OCI-LY3 (cell line): ENCODE measurements around the gene ROBO1.

ENCODE experiments used
- CTCF ChIP-seq: fragments of 200-600, 300-600 bp; sonication (generic); IDR thresholded peaks from 2 replicates; pipeline ENCODE4 v1.5.1; 2014; ENCODE audit warnings: antibody characterized with exemption, low read length, low read depth
- EZH2phosphoT487 ChIP-seq: fragments of 200-600 bp; shearing (Covaris generic); IDR thresholded peaks from 2 replicates; pipeline ENCODE4 v1.6.1; 2018; ENCODE audit warnings: antibody characterized with exemption, mixed run types, low read depth

GRCh38 chr3:79236496-79236895 is 531.3 kb downstream of the ROBO1 start:
- TF ChIP-seq CTCF (no peak), EZH2phosphoT487 (no peak)
